HFF-Myc (cell line): ENCODE results near the gene PIEZO2.

Experiments used
- DNase-seq: peaks from one replicate; pipeline ENCODE4 v3.0.0-alpha.2; 2011; ENCODE audit warnings: low read depth; ENCODE audit errors: extremely low read depth
- H3K4me3 ChIP-seq: replicated peaks from 2 replicates; pipeline ENCODE4 v1.5.1; 2011; ENCODE audit warnings: low read depth, mild to moderate bottlenecking, control low read depth, low read length
- TF ChIP-seq, protein P1 (sequence below): IDR thresholded peaks from 2 replicates; pipeline ENCODE4 v1.5.1; 2012; ENCODE audit warnings: mild to moderate bottlenecking, low read depth, low read length, control low read depth; ENCODE audit errors: missing control alignments

PIEZO2 gene

DNA sequence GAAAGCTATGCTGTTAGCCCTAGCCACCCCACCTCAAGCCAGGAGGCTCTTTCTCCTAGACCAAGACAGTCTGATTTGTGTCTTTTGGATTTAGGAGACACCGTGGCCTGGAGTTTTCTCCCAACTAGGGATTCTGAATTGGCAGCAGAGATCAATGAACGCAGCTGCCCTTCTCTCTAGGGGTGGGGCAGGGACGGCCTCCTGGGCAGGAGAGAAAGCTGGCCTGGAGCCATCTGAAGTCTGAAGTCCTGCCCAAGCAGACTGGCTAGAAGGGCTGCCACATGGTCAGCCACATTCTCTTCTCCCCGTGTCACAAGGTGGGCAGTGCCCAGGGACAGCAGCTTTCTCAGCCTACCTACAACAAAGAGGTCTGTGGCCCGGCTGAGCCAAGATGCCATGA lies 45.1 kb downstream of the PIEZO2 start:
- TF ChIP-seq, protein P1, sequence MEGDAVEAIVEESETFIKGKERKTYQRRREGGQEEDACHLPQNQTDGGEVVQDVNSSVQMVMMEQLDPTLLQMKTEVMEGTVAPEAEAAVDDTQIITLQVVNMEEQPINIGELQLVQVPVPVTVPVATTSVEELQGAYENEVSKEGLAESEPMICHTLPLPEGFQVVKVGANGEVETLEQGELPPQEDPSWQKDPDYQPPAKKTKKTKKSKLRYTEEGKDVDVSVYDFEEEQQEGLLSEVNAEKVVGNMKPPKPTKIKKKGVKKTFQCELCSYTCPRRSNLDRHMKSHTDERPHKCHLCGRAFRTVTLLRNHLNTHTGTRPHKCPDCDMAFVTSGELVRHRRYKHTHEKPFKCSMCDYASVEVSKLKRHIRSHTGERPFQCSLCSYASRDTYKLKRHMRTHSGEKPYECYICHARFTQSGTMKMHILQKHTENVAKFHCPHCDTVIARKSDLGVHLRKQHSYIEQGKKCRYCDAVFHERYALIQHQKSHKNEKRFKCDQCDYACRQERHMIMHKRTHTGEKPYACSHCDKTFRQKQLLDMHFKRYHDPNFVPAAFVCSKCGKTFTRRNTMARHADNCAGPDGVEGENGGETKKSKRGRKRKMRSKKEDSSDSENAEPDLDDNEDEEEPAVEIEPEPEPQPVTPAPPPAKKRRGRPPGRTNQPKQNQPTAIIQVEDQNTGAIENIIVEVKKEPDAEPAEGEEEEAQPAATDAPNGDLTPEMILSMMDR, result no peak
- DNase-seq, result no peak
- H3K4me3 ChIP-seq, result no peak overlapping the region

- no peak overlapping the region for H3K4me3 ChIP-seq
- TF ChIP-seq, protein P1, result no peak
- DNase-seq, result no peak
Observed at GRCh38 chr18:11096839-11097750, 52.3 kb downstream of the PIEZO2 start.

GRCh38 chr18:11096411-11096810 lies 53.0 kb downstream of the PIEZO2 start:
- no peak for DNase-seq
- H3K4me3 ChIP-seq, result no peak overlapping the region
- TF ChIP-seq, protein P1, result no peak

DNA sequence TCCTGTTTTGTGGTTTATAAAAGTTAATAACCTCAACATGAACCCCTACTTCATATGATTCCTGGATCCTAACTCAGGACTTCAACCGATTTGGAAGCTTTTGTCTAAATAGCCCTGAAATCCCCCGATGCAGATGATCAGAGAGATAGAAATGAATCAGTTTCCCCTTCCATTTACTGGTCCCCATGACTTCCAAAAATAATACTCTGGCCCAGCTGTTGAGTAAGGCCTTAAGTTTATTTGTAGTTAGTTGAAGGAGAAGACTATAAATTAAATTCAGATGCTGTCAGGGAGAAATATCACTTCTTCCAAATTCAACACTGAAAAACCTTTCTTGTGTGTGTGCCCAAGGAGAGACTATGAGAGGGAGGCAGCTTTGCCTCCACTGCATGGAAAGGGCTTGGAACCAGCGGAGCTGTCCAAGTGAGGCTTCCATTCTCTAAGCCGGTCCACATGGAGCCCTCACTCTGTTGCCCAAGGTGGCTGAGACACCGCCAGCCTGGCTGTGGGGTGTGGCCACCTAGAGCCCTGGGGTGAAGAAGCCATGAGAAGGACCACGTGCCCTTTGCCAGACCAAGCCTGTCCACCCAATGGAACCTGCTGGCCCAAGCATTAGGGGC lies 53.6 kb downstream of the PIEZO2 start:
- TF ChIP-seq, protein P1, result no peak
- no peak for DNase-seq
- H3K4me3 ChIP-seq, result no peak overlapping the region

GRCh38 chr18:11095211-11095610 lies 54.2 kb downstream of the PIEZO2 start:
- TF ChIP-seq, protein P1, result no peak
- H3K4me3 ChIP-seq, result no peak overlapping the region
- no peak for DNase-seq

GRCh38 chr18:11091746-11092145 lies 57.6 kb downstream of the PIEZO2 start:
- H3K4me3 ChIP-seq, result no peak overlapping the region
- DNase-seq, result no peak
- TF ChIP-seq, protein P1, result no peak
